GM12891 (cell line): ENCODE results near the gene ZNF615.
"Not testable (repeated sequence)": the region's sequence is repeated elsewhere in the genome, so short reads cannot be mapped to it uniquely, and the experiment has no call there.

Source experiments
- PAX5 ChIP-seq: IDR thresholded peaks from 2 replicates; pipeline ENCODE4 v1.6.1; 2011; ENCODE audit warnings: low read length, moderate library complexity, mild to moderate bottlenecking; ENCODE audit not compliant: insufficient read depth, severe bottlenecking
- POLR2A ChIP-seq: IDR thresholded peaks from 2 replicates; pipeline ENCODE4 v1.6.1; 2011; ENCODE audit warnings: low read depth, low read length, control low read depth
- POLR2AphosphoS5 ChIP-seq: IDR thresholded peaks from 2 replicates; pipeline ENCODE4 v1.6.1; 2011; ENCODE audit warnings: low read depth, low read length, control low read depth
- POU2F2 ChIP-seq: IDR thresholded peaks from 2 replicates; pipeline ENCODE4 v1.6.1; 2011; ENCODE audit warnings: low read depth, mild to moderate bottlenecking, control low read depth, low read length, moderate library complexity

DNA sequence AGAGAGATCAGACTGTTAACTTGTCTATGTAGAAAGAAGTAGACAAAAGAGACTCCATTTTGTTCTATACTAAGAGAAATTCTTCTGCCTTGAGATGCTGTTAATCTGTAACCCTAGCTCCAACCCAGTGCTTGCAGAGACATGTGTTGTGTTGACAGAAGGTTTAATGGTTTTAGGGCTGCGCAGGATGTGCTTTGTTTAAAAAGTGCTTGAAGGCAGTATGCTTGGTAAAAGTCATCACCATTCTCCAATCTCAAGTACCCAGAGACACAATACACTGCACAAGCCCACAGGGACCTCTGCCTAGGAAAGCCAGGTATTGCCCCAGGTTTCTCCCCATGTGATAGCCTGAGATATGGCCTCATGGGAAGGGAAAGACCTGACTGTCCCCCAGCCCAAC is 43.7 kb upstream of the ZNF615 start:
- TF ChIP-seq POLR2A, POLR2AphosphoS5, PAX5, POU2F2: not testable (repeated sequence)
